H9 (cell line): ENCODE measurements around the gene PLEKHA8. TPM values are rescaled to one million over a fixed set of nuclear protein-coding genes. Genes with fewer than 3 reads are reported as not detected.

Experiments used
- DNase-seq: peaks from one replicate; pipeline ENCODE4 v3.0.0-alpha.2; 2017
- H2AFZ ChIP-seq: one replicate; pipeline ENCODE4 v1.6.1; 2013; ENCODE audit warnings: mild to moderate bottlenecking, low read length, control low read depth, moderate library complexity
- H2AK5ac ChIP-seq: 2 replicates; pipeline ENCODE4 v1.6.1; 2013; ENCODE audit warnings: low read length, control low read depth, mixed read lengths; ENCODE audit not compliant: insufficient read length
- H2BK120ac ChIP-seq: one replicate; pipeline ENCODE4 v1.6.1; 2013; ENCODE audit warnings: low read depth, mild to moderate bottlenecking, low read length, control low read depth, inconsistent platforms; ENCODE audit not compliant: poor library complexity, severe bottlenecking
- H2BK12ac ChIP-seq: 2 replicates; pipeline ENCODE4 v1.6.1; 2013; ENCODE audit warnings: low read length, control low read depth, mixed read lengths, low read depth; ENCODE audit not compliant: insufficient read length
- H2BK15ac ChIP-seq: 2 replicates; pipeline ENCODE4 v1.6.1; 2013; ENCODE audit warnings: low read depth, low read length, control low read depth
- H2BK20ac ChIP-seq: one replicate; pipeline ENCODE4 v1.6.1; 2013; ENCODE audit warnings: low read depth, mild to moderate bottlenecking, low read length, control low read depth, inconsistent platforms; ENCODE audit not compliant: poor library complexity, severe bottlenecking
- H2BK5ac ChIP-seq: 2 replicates; pipeline ENCODE4 v1.6.1; 2013; ENCODE audit warnings: low read length, control low read depth, mixed read lengths; ENCODE audit not compliant: insufficient read length
- H3K14ac ChIP-seq: 2 replicates; pipeline ENCODE4 v1.6.1; 2013; ENCODE audit warnings: low read length, control low read depth; ENCODE audit not compliant: insufficient read depth
- H3K18ac ChIP-seq: 2 replicates; pipeline ENCODE4 v1.6.1; 2013; ENCODE audit warnings: low read depth, mild to moderate bottlenecking, mixed read lengths, low read length, control low read depth; ENCODE audit not compliant: insufficient read length
- H3K23ac ChIP-seq: 2 replicates; pipeline ENCODE4 v1.6.1; 2013; ENCODE audit warnings: low read length, control low read depth, mixed read lengths, low read depth; ENCODE audit not compliant: insufficient read length
- H3K23me2 ChIP-seq: 2 replicates; pipeline ENCODE4 v1.6.1; 2013; ENCODE audit warnings: low read depth, mild to moderate bottlenecking, mixed read lengths, low read length, control low read depth; ENCODE audit not compliant: insufficient read length, poor library complexity, severe bottlenecking
- H3K27ac ChIP-seq: 2 replicates; pipeline ENCODE4 v1.5.1; 2013; ENCODE audit warnings: low read length, control low read depth, mixed read lengths, low read depth; ENCODE audit not compliant: insufficient read length
- H3K27me3 ChIP-seq: 2 replicates; pipeline ENCODE4 v1.6.1; 2013; ENCODE audit warnings: low read length, control low read depth, inconsistent platforms; ENCODE audit not compliant: insufficient read depth
- H3K4ac ChIP-seq: 2 replicates; pipeline ENCODE4 v1.6.1; 2013; ENCODE audit warnings: low read depth, mild to moderate bottlenecking, control low read depth, inconsistent platforms, low read length, moderate library complexity
- H3K4me1 ChIP-seq: 2 replicates; pipeline ENCODE4 v1.6.1; 2013; ENCODE audit warnings: low read length, control low read depth, inconsistent platforms; ENCODE audit not compliant: insufficient read depth
- H3K4me2 ChIP-seq: 2 replicates; pipeline ENCODE4 v1.6.1; 2013; ENCODE audit warnings: low read length, control low read depth, mixed read lengths; ENCODE audit not compliant: insufficient read length, insufficient read depth
- H3K56ac ChIP-seq: 2 replicates; pipeline ENCODE4 v1.6.1; 2013; ENCODE audit warnings: low read depth, mild to moderate bottlenecking, mixed read lengths, low read length, control low read depth; ENCODE audit not compliant: insufficient read length
- H3K79me1 ChIP-seq: 2 replicates; pipeline ENCODE4 v1.6.1; 2013; ENCODE audit warnings: low read depth, mild to moderate bottlenecking, moderate library complexity, low read length, control low read depth, inconsistent platforms; ENCODE audit not compliant: insufficient read depth, poor library complexity, severe bottlenecking
- H3K79me2 ChIP-seq: 2 replicates; pipeline ENCODE4 v1.6.1; 2013; ENCODE audit warnings: low read length, control low read depth, inconsistent platforms; ENCODE audit not compliant: insufficient read depth
- H3K9ac ChIP-seq: 2 replicates; pipeline ENCODE4 v1.6.1; 2013; ENCODE audit warnings: low read length, control low read depth, mixed read lengths; ENCODE audit not compliant: insufficient read length; ENCODE audit errors: extremely low read depth
- H3K9me3 ChIP-seq: one replicate; pipeline ENCODE4 v1.6.1; 2013; ENCODE audit warnings: low read depth, low read length, inconsistent platforms; ENCODE audit not compliant: control insufficient read depth
- H3T11ph ChIP-seq: one replicate; pipeline ENCODE4 v1.6.1; 2013; ENCODE audit warnings: mild to moderate bottlenecking, low read length, control low read depth, inconsistent platforms
- H4K20me1 ChIP-seq: one replicate; pipeline ENCODE4 v1.6.1; 2013; ENCODE audit not compliant: control insufficient read depth, insufficient read length, insufficient read depth
- H4K5ac ChIP-seq: 2 replicates; pipeline ENCODE4 v1.6.1; 2013; ENCODE audit warnings: low read depth, mild to moderate bottlenecking, mixed read lengths, low read length, control low read depth; ENCODE audit not compliant: insufficient read length
- H4K8ac ChIP-seq: replicated peaks from 2 replicates; pipeline ENCODE4 v1.6.1; 2013; ENCODE audit warnings: low read length, control low read depth, mixed read lengths, low read depth; ENCODE audit not compliant: insufficient read length
- H4K91ac ChIP-seq: 2 replicates; pipeline ENCODE4 v1.6.1; 2013; ENCODE audit warnings: low read depth, mild to moderate bottlenecking, moderate library complexity, mixed read lengths, low read length, control low read depth; ENCODE audit not compliant: insufficient read length
- H3K27ac Mint-ChIP-seq, 3 experiments: 2 replicates in 2 of 3; 3 replicates in 1 of 3; pipeline ENCODE4 v1.8.0; 2020 to 2021; ENCODE audit warnings: mixed read lengths in 3 of 3, mild to moderate bottlenecking in 1 of 3, moderate library complexity in 1 of 3
- H3K27me3 Mint-ChIP-seq: 2 replicates; pipeline ENCODE4 v1.8.0; 2021; ENCODE audit warnings: low read depth, mild to moderate bottlenecking, moderate library complexity, mixed read lengths
- H3K36me3 Mint-ChIP-seq, 3 experiments: 2 replicates in 2 of 3; 3 replicates in 1 of 3; pipeline ENCODE4 v1.8.0; 2020 to 2021; ENCODE audit warnings: low read depth in 3 of 3, mixed read lengths in 3 of 3; ENCODE audit not compliant: insufficient read depth in 1 of 3
- H3K4me1 Mint-ChIP-seq, 2 experiments: 2 replicates each; pipeline ENCODE4 v1.8.0; 2020; ENCODE audit warnings: mixed read lengths in 2 of 2
- H3K4me3 Mint-ChIP-seq, 2 experiments: 2 replicates in 1 of 2; 3 replicates in 1 of 2; pipeline ENCODE4 v1.8.0; 2020 to 2021; ENCODE audit warnings: mild to moderate bottlenecking in 2 of 2, mixed read lengths in 2 of 2, moderate library complexity in 1 of 2
- H3K9me3 Mint-ChIP-seq, 2 experiments: 2 replicates in 1 of 2; 3 replicates in 1 of 2; pipeline ENCODE4 v1.8.0; 2020; ENCODE audit warnings: mild to moderate bottlenecking in 2 of 2, mixed read lengths in 2 of 2, moderate library complexity in 1 of 2
- CTCF ChIP-seq: fragments of 200-600 bp; sonication (generic); conservative IDR thresholded peaks from 3 replicates; pipeline ENCODE4 v1.8.0; 2021; ENCODE audit warnings: antibody characterized with exemption, mild to moderate bottlenecking
- WGBS: extraction: QIAGEN DNeasy Blood & Tissue Kit; methylation state at CpG from one replicate; pipeline ENCODE4 v1.1.7; 2013; ENCODE audit warnings: missing lambda C conversion rate, low lambda C conversion rate, mixed read lengths; ENCODE audit not compliant: insufficient read length; ENCODE audit errors: extremely low coverage; 5-methylcytosine and 5-hydroxymethylcytosine counted together
- total RNA-seq: library from RNA; stranded (reverse); gene quantifications from 2 replicates; pipeline ENCODE4 v1.2.1, GENCODE V29; 2021

Gene PLEKHA8
- total RNA-seq, 1 experiment from 2014 or later: 37.0 TPM

DNA sequence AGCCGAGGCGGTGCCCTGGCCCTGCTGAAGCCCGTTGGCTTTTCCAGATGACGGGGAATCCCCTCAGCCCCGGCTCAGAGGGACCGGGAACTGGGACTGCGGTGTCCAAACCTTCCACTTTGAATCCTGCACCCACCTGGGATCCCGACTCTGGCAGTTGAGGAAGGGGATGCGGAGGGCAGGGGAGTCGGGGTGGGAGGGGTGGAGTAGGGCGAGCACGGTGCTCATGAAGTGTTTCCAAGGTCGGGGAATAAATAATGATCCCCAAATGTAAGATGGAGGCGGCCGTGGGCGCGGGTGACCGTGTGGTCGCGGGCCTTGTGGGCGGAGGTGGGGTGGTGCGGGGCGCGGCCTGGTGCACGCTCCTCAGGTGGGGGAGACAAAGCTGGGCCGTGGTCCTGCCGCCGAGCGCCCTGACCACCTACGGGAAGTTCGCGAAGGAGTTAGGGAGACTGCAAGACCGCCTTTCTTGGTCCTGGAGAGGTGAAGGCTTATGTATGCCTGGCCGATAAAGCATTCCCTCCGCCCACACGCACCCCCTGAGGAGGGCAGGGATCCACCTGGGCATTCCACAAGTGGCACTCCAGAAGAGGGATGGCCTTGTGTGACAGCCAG, 108.0 kb downstream of the PLEKHA8 start:
- no CpG with 5 or more reads among the region's 36 CpGs for WGBS
- Histone ChIP-seq H3K27me3 (peaks cover 3% of the 10 kb centered on the region; the same call in 1 of the 2 replicates), H3K4ac (no peak overlapping the region), H4K5ac (no peak overlapping the region), H3K27ac (no peak overlapping the region), H3K4me2 (peak overlapping the region; percentile 84), H4K8ac (no peak overlapping the region), H2BK15ac (no peak overlapping the region), H2BK20ac (no peak overlapping the region), H2AK5ac (no peak overlapping the region), H2BK12ac (no peak overlapping the region), H3K9ac (no peak overlapping the region), H2BK5ac (no peak overlapping the region), H4K91ac (no peak overlapping the region), H3K23me2 (peaks cover 10% of the 10 kb centered on the region), H3T11ph (no peak overlapping the region), H4K20me1 (no peaks in the 10 kb centered on the region), H3K79me1 (no peaks in the 10 kb centered on the region), H3K18ac (no peak overlapping the region), H3K79me2 (no peaks in the 10 kb centered on the region), H2BK120ac (no peak overlapping the region), H3K14ac (no peak overlapping the region), H3K56ac (no peak overlapping the region), H3K4me1 (no peaks in the 10 kb centered on the region), H3K23ac (no peak overlapping the region), H2AFZ (no peak overlapping the region), H3K9me3 (no peaks in the 10 kb centered on the region)
- Mint-ChIP-seq H3K36me3 (no peaks in the 10 kb centered on the region), H3K4me3 (peak overlapping the region; percentile 80 to 93), H3K27me3 (peaks cover 39% of the 10 kb centered on the region), H3K27ac (no peak overlapping the region), H3K4me1 (peaks cover 8% of the 10 kb centered on the region in 2 experiments), H3K9me3 (no peaks in the 10 kb centered on the region)
- TF ChIP-seq CTCF: no peak
- DNase-seq: no peak
